ENCODE results near the gene AEBP2.
"Not testable (repeated sequence)": the region's sequence is repeated elsewhere in the genome, so short reads cannot be mapped to it uniquely, and the experiment has no call there.

DNA sequence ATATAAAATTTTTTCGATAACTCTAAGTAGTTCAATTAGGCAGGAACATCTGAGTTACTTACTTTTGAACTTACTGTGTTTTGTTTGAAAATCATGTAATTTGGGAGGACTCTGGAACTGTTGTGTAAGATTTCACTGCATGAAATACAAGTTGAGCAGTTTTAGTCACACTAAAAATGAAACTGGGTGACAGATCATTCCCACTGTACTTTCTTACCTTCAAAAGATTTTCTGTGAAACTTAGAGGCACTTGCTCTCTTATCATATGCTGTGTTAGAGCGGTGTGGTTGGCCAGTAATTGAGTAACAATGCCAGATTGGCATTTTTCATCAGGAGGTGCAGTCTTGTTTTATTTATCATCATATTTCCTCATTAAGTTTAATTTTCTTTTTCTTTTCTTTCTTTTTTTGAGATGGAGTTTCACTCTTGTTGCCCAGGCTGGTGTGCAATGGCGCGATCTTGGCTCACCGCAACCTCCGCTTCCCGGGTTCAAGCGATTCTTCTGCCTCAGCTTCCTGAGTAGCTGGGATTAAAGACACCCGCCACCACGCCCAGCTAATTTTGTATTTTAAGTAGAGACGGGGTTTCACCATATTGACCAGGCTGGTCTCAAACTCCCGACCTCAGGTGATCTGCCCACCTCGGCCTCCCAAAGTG lies 113.3 kb downstream of the AEBP2 start:
- TF ChIP-seq, protein P1, sequence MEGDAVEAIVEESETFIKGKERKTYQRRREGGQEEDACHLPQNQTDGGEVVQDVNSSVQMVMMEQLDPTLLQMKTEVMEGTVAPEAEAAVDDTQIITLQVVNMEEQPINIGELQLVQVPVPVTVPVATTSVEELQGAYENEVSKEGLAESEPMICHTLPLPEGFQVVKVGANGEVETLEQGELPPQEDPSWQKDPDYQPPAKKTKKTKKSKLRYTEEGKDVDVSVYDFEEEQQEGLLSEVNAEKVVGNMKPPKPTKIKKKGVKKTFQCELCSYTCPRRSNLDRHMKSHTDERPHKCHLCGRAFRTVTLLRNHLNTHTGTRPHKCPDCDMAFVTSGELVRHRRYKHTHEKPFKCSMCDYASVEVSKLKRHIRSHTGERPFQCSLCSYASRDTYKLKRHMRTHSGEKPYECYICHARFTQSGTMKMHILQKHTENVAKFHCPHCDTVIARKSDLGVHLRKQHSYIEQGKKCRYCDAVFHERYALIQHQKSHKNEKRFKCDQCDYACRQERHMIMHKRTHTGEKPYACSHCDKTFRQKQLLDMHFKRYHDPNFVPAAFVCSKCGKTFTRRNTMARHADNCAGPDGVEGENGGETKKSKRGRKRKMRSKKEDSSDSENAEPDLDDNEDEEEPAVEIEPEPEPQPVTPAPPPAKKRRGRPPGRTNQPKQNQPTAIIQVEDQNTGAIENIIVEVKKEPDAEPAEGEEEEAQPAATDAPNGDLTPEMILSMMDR (IDR thresholded peaks at IDR 0.05) = not testable (repeated sequence)
- TF ChIP-seq POLR2A (IDR thresholded peaks at IDR 0.05) = not testable (repeated sequence)

Data from testis (tissue), 2 donors.